Right lobe of liver (tissue), 4 donors: ENCODE results near the gene SNX21.

Experiments used
- POLR2A ChIP-seq: fragments of 450-650 bp; IDR thresholded peaks from one replicate; pipeline ENCODE4 v1.6.1; 2017; ENCODE audit warnings: antibody characterized with exemption, mild to moderate bottlenecking
- TF ChIP-seq, protein P1 (sequence below), 4 donors: fragments of 200-600 bp in 3 of 4; fragments of 450-650 bp in 1 of 4; IDR thresholded peaks; one replicate each; pipeline versions ENCODE4 v1.5.1 to v1.8.0; 2016 to 2022; ENCODE audit warnings: antibody characterized with exemption in 4 of 4, mild to moderate bottlenecking in 2 of 4
- donor health status: DM: no; HTN: no; CAD: no.
- donor health status: DM: no; HTN: no; CAD: no.
- donor health status: DM: no; HTN: yes; CAD: no.

DNA sequence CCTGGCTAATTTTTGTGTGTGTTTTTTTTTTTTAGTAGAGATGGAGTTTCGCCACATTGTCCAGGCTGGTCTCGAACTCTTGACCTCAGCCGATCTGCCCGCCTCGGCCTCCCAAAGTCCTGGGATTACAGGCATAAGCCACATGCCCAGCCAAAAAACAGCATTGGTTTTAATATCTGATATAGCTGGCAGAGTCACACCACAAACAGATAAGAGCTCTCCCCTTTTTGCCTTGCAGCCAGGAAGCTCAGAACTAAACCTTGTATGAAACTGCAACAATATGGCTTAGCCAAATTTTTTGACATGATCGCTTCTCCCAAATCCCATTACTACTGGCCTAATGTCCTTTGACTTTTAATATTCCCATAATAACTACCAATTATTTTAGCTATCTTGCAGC, 18.7 kb downstream of the SNX21 start:
- TF ChIP-seq, protein P1, sequence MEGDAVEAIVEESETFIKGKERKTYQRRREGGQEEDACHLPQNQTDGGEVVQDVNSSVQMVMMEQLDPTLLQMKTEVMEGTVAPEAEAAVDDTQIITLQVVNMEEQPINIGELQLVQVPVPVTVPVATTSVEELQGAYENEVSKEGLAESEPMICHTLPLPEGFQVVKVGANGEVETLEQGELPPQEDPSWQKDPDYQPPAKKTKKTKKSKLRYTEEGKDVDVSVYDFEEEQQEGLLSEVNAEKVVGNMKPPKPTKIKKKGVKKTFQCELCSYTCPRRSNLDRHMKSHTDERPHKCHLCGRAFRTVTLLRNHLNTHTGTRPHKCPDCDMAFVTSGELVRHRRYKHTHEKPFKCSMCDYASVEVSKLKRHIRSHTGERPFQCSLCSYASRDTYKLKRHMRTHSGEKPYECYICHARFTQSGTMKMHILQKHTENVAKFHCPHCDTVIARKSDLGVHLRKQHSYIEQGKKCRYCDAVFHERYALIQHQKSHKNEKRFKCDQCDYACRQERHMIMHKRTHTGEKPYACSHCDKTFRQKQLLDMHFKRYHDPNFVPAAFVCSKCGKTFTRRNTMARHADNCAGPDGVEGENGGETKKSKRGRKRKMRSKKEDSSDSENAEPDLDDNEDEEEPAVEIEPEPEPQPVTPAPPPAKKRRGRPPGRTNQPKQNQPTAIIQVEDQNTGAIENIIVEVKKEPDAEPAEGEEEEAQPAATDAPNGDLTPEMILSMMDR (IDR thresholded peaks at IDR 0.05) = no peak
- no peak for TF ChIP-seq POLR2A
